Mesothelial cell of epicardium (in vitro differentiated cells): ENCODE results near the gene MAIP1. TPM values are rescaled to one million over a fixed set of nuclear protein-coding genes. Genes with fewer than 3 reads are reported as not detected.

Source experiments
- DNase-seq, 2 experiments: peaks; one replicate each; pipeline ENCODE4 v3.0.0; 2021; ENCODE audit warnings: low spot score in 2 of 2; ENCODE audit not compliant: unreplicated experiment in 2 of 2
- H3K27ac Mint-ChIP-seq: 2 replicates; pipeline ENCODE4 v1.8.0; 2021; ENCODE audit warnings: mixed read lengths
- H3K27me3 Mint-ChIP-seq: 2 replicates; pipeline ENCODE4 v1.8.0; 2021; ENCODE audit warnings: low read depth, mixed read lengths
- H3K36me3 Mint-ChIP-seq: 2 replicates; pipeline ENCODE4 v1.8.0; 2021; ENCODE audit warnings: mixed read lengths
- H3K4me1 Mint-ChIP-seq: 2 replicates; pipeline ENCODE4 v1.8.0; 2021; ENCODE audit warnings: mixed read lengths
- H3K4me3 Mint-ChIP-seq: 2 replicates; pipeline ENCODE4 v1.8.0; 2021; ENCODE audit warnings: mild to moderate bottlenecking, moderate library complexity, mixed read lengths
- H3K9me3 Mint-ChIP-seq: 2 replicates; pipeline ENCODE4 v1.8.0; 2021; ENCODE audit warnings: mixed read lengths
- CTCF ChIP-seq: fragments of 200-600 bp; sonication (generic); IDR thresholded peaks from one replicate; pipeline ENCODE4 v1.5.0; 2021; ENCODE audit warnings: antibody characterized with exemption; ENCODE audit not compliant: unreplicated experiment
- total RNA-seq: library from RNA; stranded (reverse); gene quantifications from 3 replicates; pipeline ENCODE4 v1.2.1, GENCODE V29; 2021

The MAIP1 gene
- total RNA-seq, 1 donor from 2014 or later: 20.2 TPM

GRCh38 chr2:199926806-199927205 lies 28.6 kb upstream of the MAIP1 start:
- TF ChIP-seq CTCF: no peak
- DNase-seq: no peak
- H3K27me3 Mint-ChIP-seq: no peaks in the 10 kb centered on the region
- H3K4me3 Mint-ChIP-seq: no peak overlapping the region
- peaks cover 7% of the 10 kb centered on the region for H3K4me1 Mint-ChIP-seq
- H3K9me3 Mint-ChIP-seq: no peaks in the 10 kb centered on the region
- H3K27ac Mint-ChIP-seq: no peak overlapping the region
- peaks cover 10% of the 10 kb centered on the region for H3K36me3 Mint-ChIP-seq

GRCh38 chr2:199928226-199928625 lies 27.2 kb upstream of the MAIP1 start:
- Mint-ChIP-seq H3K9me3 (no peaks in the 10 kb centered on the region), H3K27me3 (no peaks in the 10 kb centered on the region), H3K4me1 (no peaks in the 10 kb centered on the region), H3K36me3 (peaks cover 14% of the 10 kb centered on the region), H3K4me3 (no peak overlapping the region), H3K27ac (no peak overlapping the region)
- no peak for TF ChIP-seq CTCF
- no peak for DNase-seq

GRCh38 chr2:199928626-199929025 lies 26.8 kb upstream of the MAIP1 start:
- Mint-ChIP-seq H3K4me3 (no peak overlapping the region), H3K4me1 (no peaks in the 10 kb centered on the region)
- TF ChIP-seq CTCF: no peak

GRCh38 chr2:199929262-199929661 lies 26.1 kb upstream of the MAIP1 start:
- Mint-ChIP-seq H3K9me3 (no peaks in the 10 kb centered on the region), H3K27ac (peak overlapping the region; percentile 6), H3K4me3 (no peak overlapping the region), H3K27me3 (no peaks in the 10 kb centered on the region), H3K36me3 (peaks cover 14% of the 10 kb centered on the region), H3K4me1 (no peaks in the 10 kb centered on the region)
- TF ChIP-seq CTCF: no peak
- no peak for DNase-seq

More at GRCh38 chr2:199928626-199929025, 26.8 kb upstream of the MAIP1 start:
- Mint-ChIP-seq H3K27ac (no peak overlapping the region), H3K36me3 (peaks cover 14% of the 10 kb centered on the region), H3K27me3 (no peaks in the 10 kb centered on the region), H3K9me3 (no peaks in the 10 kb centered on the region)
- no peak for DNase-seq

GRCh38 chr2:199932312-199932855 lies 23.0 kb upstream of the MAIP1 start:
- Mint-ChIP-seq H3K9me3 (no peaks in the 10 kb centered on the region), H3K27me3 (no peaks in the 10 kb centered on the region), H3K4me3 (no peak overlapping the region), H3K36me3 (peaks cover 19% of the 10 kb centered on the region), H3K4me1 (no peaks in the 10 kb centered on the region), H3K27ac (no peak overlapping the region)
- no peak for TF ChIP-seq CTCF
- DNase-seq: no peak

GRCh38 chr2:199933466-199933865 lies 21.9 kb upstream of the MAIP1 start:
- Mint-ChIP-seq H3K4me3 (no peak overlapping the region), H3K4me1 (no peaks in the 10 kb centered on the region), H3K27me3 (no peaks in the 10 kb centered on the region), H3K27ac (no peak overlapping the region), H3K36me3 (peaks cover 22% of the 10 kb centered on the region), H3K9me3 (no peaks in the 10 kb centered on the region)
- no peak for DNase-seq
- TF ChIP-seq CTCF: no peak
